HG02943 (cell line): ENCODE results near the gene PARVB.
A peak's percentile ranks its signal among the peaks of the same experiment; 100 is the strongest.

Source experiments
- ATAC-seq: cut with Tn5 transposase; IDR thresholded peaks from one replicate; pipeline ENCODE4 v1.9.1; 2021; ENCODE audit warnings: mild to moderate bottlenecking, low read depth, moderate library complexity; ENCODE audit not compliant: unreplicated experiment

PARVB gene

DNA sequence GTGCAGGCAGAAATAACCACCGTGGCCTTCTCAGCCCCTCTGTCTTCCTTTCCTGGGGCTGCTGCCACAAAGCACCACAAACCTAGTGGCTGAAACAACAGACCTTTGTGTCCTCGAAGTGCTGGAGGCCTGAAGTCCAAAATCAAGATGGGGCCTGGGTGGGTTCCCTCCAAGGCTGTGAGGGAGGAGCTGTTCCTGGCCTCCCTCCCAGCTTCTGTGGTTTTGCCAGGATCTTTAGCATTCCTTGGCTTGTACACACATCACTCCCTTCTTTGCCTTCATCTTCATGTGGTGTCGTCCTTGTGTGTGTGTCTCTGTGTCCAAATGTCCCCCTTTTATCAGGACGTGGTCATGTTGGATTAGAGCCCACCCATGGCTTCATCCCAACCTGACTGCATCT lies 127.6 kb downstream of the PARVB start:
- ATAC-seq, result no peak

- no peak for ATAC-seq
These were observed 129.6 kb downstream of the PARVB start for GRCh38 chr22:44153710-44154109.

DNA sequence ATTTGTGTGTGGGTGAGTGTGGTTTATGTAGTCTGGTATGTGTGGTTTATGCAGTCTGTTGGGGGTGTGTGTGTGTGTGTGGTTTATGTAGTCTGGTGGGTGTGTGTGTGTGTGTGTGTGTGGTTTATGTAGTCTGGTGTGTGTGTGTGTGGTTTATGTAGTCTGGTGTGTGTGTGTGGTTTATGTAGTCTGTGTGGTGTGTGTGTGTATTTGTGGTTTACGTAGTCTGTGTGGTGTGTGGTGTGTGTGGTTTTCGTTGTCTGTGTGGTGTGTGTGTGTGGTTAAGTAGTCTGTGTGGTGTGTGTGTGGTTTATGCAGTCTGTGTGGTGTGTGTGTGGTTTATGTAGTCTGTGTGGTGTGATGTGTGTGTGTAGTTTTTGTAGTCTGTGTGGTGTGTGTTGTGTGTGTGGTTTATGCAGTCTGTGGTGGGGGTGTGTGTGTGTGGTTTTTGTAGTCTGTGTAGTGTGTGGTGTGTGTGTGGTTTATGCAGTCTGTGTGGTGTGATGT lies 130.4 kb downstream of the PARVB start:
- ATAC-seq, result no peak

- ATAC-seq, result no peak
These were observed 131.0 kb downstream of the PARVB start for GRCh38 chr22:44155115-44155514.

- no peak for ATAC-seq
These were observed 134.0 kb downstream of the PARVB start for GRCh38 chr22:44157916-44158618.

GRCh38 chr22:44158816-44159215 lies 134.7 kb downstream of the PARVB start:
- no peak for ATAC-seq

GRCh38 chr22:44159221-44159620 lies 135.1 kb downstream of the PARVB start:
- no peak for ATAC-seq

GRCh38 chr22:44159811-44160210 lies 135.7 kb downstream of the PARVB start:
- ATAC-seq, result no peak

- ATAC-seq, result no peak
These were observed 136.3 kb downstream of the PARVB start for GRCh38 chr22:44160421-44160820.

DNA sequence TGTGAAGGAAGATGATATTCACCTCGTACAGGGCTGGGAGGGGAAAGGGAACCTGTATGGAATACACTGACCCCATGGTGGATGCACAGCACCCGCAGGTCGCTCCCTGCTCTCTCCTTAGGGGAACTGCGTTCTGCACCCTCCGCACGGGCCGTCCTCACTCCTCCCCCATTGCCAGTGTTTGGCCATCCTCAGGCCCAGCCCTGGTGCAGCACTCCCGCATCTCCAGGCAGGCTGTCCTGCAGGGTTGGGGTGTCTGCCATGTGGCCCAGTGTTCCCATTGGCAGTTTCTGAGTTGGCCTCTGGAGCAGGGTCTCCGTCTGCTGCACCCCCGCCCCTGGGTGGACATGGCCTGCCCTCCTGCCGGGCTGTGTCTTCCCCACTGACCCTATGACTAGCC lies 137.6 kb downstream of the PARVB start:
- ATAC-seq, result no peak

DNA sequence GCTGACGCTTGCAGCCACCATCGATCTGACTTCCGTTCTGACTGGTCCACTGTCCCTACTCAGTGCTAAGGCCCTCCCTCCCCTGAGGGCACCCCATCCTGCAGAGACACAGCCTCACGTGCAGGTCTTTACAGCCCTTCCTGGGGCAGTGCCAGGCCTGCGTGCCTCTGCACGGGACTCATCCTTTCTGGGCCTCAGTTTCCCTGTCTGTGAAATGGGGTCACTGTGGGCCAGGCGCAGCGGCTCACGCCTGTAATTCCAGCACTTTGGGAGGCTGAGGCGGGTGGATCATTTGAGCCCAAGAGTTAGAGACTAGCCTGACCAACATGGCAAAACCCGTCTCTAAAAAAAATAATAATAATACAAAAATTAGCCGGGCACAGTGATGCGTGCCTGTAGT lies 138.9 kb downstream of the PARVB start:
- no peak for ATAC-seq

- ATAC-seq, result no peak
These were observed 139.4 kb downstream of the PARVB start for GRCh38 chr22:44163536-44163935.

- no peak for ATAC-seq
These were observed 139.9 kb downstream of the PARVB start for GRCh38 chr22:44164031-44164430.

DNA sequence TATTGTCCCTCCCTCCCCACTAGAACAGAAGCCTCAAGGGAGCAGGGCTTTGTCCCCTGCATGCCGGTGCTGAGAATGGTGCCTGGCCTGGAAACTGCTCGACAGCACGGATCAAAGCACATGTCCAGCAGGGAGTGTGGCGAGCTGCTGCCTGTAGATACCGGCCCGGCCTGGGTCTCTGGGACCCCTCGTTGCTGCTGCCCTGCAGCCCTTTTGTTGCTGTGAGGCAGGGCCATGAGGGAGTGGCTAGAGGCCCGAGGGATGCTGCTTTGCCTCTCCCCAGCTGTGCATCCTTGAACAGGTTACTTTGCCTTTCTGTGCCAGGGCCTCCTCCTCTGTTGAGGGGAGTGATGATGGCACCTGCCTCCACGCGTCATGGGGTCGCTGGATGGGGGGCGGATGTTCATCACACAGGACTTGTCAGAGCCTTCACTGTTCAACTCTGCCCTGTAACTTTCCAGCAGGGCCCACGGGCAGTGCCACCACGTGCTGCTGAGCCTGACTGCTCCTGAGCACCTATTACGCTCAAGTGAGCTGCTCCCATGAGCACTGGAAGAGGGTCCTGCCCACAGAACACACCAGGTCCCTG lies 141.3 kb downstream of the PARVB start:
- no peak for ATAC-seq

- no peak for ATAC-seq
These were observed 142.6 kb downstream of the PARVB start for GRCh38 chr22:44166498-44167276.

- ATAC-seq, result no peak
These were observed 143.4 kb downstream of the PARVB start for GRCh38 chr22:44167501-44167900.

DNA sequence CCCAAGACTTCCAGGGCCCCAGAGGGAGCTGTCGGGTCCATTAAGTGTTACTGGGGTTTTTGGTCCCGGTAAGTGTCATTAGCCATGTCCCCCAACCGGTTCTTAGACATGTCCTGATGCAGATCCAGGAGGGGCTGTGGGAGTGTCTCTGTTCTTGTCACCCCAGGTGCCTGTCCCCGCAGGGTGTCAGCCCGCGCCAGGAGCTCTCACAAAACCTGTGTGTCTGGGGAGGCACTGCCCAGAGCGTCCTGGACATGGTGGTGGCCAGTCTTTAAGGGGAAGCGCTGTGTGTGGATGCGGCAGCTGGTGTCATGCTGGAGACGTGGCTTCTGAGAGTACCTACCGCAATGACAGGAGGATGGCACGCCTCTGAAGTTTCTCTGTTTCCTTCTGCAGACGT lies 144.1 kb downstream of the PARVB start:
- ATAC-seq, result no peak

DNA sequence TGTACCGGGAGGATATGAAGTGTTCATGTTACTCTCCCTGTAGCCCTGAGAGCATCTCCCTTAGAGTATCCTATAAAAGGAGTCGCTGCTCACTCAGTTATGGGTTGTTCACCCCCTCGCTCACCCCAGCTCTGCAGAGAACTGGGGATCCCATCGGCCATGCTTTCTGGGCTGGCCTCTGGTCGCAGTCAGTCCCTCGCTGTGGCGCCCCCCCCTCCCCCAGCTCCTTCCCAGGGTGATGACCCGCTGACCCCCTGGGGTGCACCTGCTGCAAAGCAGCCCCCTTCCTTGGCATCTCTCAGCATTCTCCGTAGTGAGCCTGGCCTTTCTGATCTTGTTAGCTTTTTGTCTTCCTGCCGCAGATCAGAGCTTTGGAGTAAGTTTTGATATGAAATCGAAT lies 146.4 kb downstream of the PARVB start:
- no peak for ATAC-seq

DNA sequence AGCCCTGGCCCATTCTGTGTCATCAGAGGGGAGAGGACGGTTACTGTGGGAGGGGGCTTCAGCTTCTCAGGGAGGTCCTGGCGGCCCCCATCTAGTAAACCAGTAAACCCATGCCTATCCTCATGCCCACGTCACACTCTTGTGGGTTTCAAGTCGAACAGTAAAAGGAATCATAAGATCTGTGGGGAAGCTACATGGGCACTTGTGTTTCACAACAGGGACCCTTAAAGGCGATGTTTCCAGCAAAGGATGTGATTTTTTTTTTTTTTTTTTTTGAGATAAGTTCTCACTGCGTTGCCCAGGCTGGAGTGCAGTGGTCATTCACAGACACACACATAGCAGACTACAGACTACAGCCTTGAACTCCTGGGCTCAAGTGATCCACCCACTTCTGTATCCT lies 147.5 kb downstream of the PARVB start:
- ATAC-seq, result no peak

GRCh38 chr22:44172370-44173108 lies 148.4 kb downstream of the PARVB start:
- peak; percentile 80 for ATAC-seq

DNA sequence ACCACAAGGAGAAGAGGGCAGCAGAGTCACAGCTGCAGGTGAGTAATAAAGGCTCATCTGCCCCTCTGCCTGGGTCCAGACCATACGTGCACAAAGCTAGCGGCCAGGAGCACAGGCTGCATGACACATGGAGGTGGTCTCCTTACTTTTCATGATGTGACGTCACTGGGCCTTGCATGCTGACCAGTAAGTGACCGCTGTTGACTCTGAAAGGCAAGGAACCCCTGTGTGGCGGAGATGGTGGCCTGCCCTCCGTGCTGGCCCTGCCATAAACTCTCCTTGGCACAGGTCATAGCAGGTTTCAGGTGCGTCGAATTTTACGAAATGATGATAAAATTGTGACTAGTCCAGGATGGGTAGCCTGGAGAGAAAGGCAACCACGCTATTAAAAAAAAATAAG lies 149.1 kb downstream of the PARVB start:
- ATAC-seq, result no peak
